ENCODE data around the gene LRPAP1. TPM values are rescaled to one million over a fixed set of nuclear protein-coding genes. Genes with fewer than 3 reads are reported as not detected.

LRPAP1 gene
- total RNA-seq, 4 donors from 2014 or later = 8.8 to 260 (median 164) TPM

DNA sequence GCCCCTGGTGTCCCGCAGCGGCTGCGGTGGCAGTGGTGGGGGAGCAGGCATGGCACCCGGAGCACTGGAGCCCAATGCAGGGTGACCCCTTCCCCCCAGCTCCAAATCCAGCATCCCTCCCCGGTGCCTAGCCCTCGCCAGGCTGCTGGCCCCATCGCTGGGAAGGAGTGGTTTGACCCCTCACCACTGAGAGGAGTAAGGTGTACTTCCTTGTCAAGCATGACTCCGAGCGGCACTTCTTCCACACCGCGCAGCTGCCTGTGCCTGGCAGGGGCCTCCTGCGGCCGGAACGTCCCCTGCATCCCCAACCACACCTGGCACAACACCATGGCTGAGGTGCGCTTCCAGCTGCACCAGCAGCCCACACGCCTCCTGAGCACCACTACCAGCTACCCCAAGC, 27.0 kb downstream of the LRPAP1 start:
- Histone ChIP-seq H3K4me3 (no peak overlapping the region), H3K27ac (no peak overlapping the region), H3K4me1 (no peaks in the 10 kb centered on the region), H3K9me3 (no peaks in the 10 kb centered on the region), H3K36me3 (no peaks in the 10 kb centered on the region), H3K27me3 (no peaks in the 10 kb centered on the region)
- TF ChIP-seq POLR2A (IDR thresholded peaks at IDR 0.05) = no peak
- TF ChIP-seq, protein P1, sequence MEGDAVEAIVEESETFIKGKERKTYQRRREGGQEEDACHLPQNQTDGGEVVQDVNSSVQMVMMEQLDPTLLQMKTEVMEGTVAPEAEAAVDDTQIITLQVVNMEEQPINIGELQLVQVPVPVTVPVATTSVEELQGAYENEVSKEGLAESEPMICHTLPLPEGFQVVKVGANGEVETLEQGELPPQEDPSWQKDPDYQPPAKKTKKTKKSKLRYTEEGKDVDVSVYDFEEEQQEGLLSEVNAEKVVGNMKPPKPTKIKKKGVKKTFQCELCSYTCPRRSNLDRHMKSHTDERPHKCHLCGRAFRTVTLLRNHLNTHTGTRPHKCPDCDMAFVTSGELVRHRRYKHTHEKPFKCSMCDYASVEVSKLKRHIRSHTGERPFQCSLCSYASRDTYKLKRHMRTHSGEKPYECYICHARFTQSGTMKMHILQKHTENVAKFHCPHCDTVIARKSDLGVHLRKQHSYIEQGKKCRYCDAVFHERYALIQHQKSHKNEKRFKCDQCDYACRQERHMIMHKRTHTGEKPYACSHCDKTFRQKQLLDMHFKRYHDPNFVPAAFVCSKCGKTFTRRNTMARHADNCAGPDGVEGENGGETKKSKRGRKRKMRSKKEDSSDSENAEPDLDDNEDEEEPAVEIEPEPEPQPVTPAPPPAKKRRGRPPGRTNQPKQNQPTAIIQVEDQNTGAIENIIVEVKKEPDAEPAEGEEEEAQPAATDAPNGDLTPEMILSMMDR (IDR thresholded peaks at IDR 0.05) = no peak
- intact Hi-C loops (cut with DNase I; ENCODE audit: low total_unique reads) = no loop called here
- DNase-seq = no peak

DNA sequence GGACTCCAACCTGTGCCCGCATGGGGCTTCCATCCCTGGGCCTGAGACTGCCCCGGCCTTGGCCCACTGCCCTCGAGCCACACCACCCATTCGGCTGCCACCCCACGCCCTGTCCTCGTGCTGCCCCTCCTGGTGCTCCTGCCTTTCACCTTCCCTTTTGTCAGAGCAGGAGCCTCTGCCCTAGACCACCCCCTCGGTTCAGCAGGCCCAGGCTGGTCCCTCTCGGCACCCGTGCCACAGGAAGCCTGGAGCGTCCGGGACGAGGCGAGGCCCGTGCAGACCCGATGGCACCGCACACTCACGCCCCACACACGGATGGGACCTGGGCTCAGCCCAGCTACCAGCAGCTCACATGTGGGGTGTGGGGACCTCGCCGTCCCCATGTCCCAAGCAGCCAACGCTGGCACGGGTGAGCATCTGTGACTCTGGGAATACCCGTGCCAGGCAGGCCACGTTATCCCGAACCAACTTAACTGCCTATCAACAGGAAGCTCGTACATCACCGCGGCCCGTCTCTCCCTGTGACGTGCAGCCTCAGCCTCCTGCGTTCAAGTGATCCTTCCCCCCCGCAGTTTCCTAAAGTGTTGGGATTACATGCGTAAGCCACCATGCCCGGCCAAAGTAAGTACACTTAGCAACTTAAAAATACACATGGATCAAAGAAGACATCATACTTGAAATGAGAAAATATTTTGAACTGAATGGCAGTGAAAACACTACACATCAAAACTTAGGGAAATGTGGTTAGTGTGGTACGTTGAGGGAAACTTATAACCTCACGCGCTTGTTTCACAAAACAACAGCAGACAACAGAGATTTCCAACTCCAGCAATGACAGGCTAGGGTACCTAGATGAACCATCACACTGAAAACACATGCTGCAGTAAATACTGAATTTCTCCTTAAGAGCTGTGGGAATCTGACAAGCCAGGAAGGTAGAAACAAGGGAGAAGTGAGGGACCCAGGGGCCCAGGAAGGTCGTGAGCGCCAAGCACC, 29.0 kb downstream of the LRPAP1 start:
- Histone ChIP-seq H3K4me1 (no peaks in the 10 kb centered on the region), H3K9me3 (no peaks in the 10 kb centered on the region), H3K36me3 (no peaks in the 10 kb centered on the region), H3K27ac (no peak overlapping the region), H3K4me3 (no peak overlapping the region), H3K27me3 (no peaks in the 10 kb centered on the region)
- no peak for TF ChIP-seq POLR2A (IDR thresholded peaks at IDR 0.05)
- TF ChIP-seq, protein P1 (IDR thresholded peaks at IDR 0.05) = no peak
- no peak for DNase-seq
- intact Hi-C loops (cut with DNase I; ENCODE audit: low total_unique reads) = no loop called here

DNA sequence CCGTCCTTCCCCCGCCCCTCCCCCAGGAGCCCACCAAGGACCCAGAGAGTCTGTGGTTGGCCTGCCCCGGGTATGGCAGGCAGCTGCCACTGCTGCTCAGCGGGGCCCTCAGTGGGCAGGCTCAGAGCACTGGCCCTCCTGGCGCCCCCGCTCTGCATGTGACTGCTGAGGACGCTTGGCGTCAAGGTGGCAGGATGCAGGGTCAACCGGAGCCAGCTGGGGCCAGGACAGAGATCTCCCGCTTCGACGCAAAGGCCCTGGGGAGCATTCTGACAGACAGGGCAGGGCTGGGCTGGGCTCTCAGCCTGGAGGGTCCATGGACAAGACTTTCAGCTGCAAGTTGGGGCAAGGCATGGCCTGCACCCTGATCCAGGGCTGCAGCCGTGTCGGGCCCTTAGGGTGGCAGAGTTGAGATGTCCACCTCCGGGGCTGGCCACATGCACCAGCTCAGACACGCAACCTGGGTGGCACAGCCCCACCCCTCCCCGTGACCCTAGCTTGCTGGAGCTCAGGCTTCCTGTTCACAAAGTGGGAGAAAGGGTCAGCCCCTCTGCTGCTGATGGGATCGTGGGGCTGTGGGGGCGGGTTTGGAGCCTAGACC, 30.3 kb downstream of the LRPAP1 start:
- Histone ChIP-seq H3K9me3 (no peaks in the 10 kb centered on the region), H3K36me3 (no peaks in the 10 kb centered on the region), H3K27me3 (no peaks in the 10 kb centered on the region), H3K4me3 (no peak overlapping the region), H3K27ac (no peak overlapping the region), H3K4me1 (no peaks in the 10 kb centered on the region)
- no peak for DNase-seq
- TF ChIP-seq, protein P1 (IDR thresholded peaks at IDR 0.05) = no peak
- no peak for TF ChIP-seq POLR2A (IDR thresholded peaks at IDR 0.05)
- intact Hi-C loops (cut with DNase I; ENCODE audit: low total_unique reads) = no loop called here

DNA sequence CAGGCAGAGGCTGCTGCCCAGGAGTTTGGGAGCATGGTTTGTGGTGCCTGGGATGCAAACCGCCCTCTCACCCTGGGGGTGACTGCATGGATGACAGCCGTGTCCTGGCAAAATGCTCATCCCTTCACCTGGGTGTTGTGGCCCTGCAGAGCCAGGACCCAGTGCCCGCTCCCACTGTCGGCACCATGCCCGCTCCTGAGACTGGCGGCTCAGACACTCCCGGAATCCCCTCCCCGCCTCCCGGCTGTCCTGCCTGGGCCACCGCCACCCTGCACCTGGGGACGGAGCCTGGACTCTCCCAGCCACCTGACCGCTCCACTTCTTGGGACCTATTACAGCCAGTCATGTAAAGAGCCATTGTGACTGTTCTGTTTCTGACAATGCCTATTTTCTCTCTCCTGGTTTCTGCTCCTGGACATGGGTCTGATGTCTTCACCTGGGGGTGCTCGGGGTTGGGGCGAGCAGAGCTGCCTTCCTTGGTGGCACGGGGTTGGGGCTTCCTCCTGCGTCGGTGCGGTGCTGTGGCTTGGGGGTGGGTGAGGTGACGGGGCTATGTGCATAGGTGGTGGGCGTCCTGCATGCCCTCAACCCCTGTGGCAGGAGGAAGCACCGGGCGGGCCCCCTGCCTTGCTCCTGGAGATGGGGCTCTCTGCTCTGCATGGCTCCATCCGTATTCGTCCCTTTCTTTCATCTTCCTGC, 30.9 kb downstream of the LRPAP1 start:
- TF ChIP-seq, protein P1 (IDR thresholded peaks at IDR 0.05) = no peak
- no peak for TF ChIP-seq POLR2A (IDR thresholded peaks at IDR 0.05)
- Histone ChIP-seq H3K4me1 (no peaks in the 10 kb centered on the region), H3K9me3 (no peaks in the 10 kb centered on the region), H3K4me3 (no peak overlapping the region), H3K27ac (no peak overlapping the region), H3K36me3 (no peaks in the 10 kb centered on the region), H3K27me3 (no peaks in the 10 kb centered on the region)
- intact Hi-C loops (cut with DNase I; ENCODE audit: low total_unique reads) = no loop called here
- DNase-seq = no peak

Measured in uterus (tissue), 4 donors.